MM.1S (cell line): ENCODE results near the gene CFAP126.

Experiments used
- CTCF ChIP-seq: fragments of 300-600 bp; sonication (generic); IDR thresholded peaks from 2 replicates; pipeline ENCODE4 v1.5.1; 2016; ENCODE audit warnings: antibody characterized with exemption, low read length, mixed read lengths
- EZH2 ChIP-seq: fragments of 300-600 bp; sonication (generic); optimal IDR thresholded peaks from 2 replicates; pipeline ENCODE3; 2017; ENCODE audit warnings: low read depth, mild to moderate bottlenecking, antibody characterized with exemption, low read length, mixed read lengths
- EZH2phosphoT487 ChIP-seq: fragments of 300-600 bp; sonication (generic); IDR thresholded peaks from 2 replicates; pipeline ENCODE4 v1.6.1; 2018; ENCODE audit warnings: antibody characterized with exemption, low read length

- TF ChIP-seq CTCF (no peak), EZH2phosphoT487 (no peak), EZH2 (no peak)
These were observed 5.8 kb upstream of the CFAP126 start for GRCh38 chr1:161373442-161373841.
